HL-60 (cell line): ENCODE measurements around the gene PPBP.

Experiments used
- DNase-seq, 2 experiments: peaks; one replicate each; pipeline ENCODE4 v3.0.0-alpha.2; 2010 to 2020; ENCODE audit warnings: low read depth in 1 of 2, low spot score in 1 of 2
- H3K27ac ChIP-seq: fragments of 250-450 bp; sonication (Bioruptor Pico); replicated peaks from 2 replicates; pipeline ENCODE4 v1.5.1; 2020; ENCODE audit warnings: mild to moderate bottlenecking, moderate library complexity
- H3K27me3 ChIP-seq: fragments of 250-450 bp; sonication (Bioruptor Pico); 2 replicates; pipeline ENCODE4 v1.5.1; 2021; ENCODE audit warnings: mild to moderate bottlenecking, moderate library complexity; ENCODE audit not compliant: insufficient read depth, poor library complexity, severe bottlenecking
- H3K4me3 ChIP-seq: replicated peaks from 2 replicates; pipeline ENCODE4 v1.5.1; 2011; ENCODE audit warnings: mild to moderate bottlenecking, control low read depth, low read length; ENCODE audit not compliant: insufficient read depth
- GABPA ChIP-seq: IDR thresholded peaks from 2 replicates; pipeline ENCODE4 v1.6.1; 2012; ENCODE audit warnings: low read depth
- POLR2AphosphoS5 ChIP-seq: IDR thresholded peaks from 2 replicates; pipeline ENCODE4 v1.6.1; 2012; ENCODE audit warnings: low read depth
- SPI1 ChIP-seq: IDR thresholded peaks from 2 replicates; pipeline ENCODE4 v1.6.1; 2012; ENCODE audit warnings: low read depth, mild to moderate bottlenecking, borderline replicate concordance
- TF ChIP-seq, protein P1 (sequence below): IDR thresholded peaks from one replicate; pipeline ENCODE4 v1.5.1; 2011; ENCODE audit warnings: low read length, control low read depth, inconsistent platforms; ENCODE audit not compliant: insufficient read depth
- TF ChIP-seq, protein P2 (sequence below): IDR thresholded peaks from 2 replicates; pipeline ENCODE4 v1.6.1; 2012; ENCODE audit warnings: low read depth; ENCODE audit not compliant: insufficient replicate concordance

PPBP gene

DNA sequence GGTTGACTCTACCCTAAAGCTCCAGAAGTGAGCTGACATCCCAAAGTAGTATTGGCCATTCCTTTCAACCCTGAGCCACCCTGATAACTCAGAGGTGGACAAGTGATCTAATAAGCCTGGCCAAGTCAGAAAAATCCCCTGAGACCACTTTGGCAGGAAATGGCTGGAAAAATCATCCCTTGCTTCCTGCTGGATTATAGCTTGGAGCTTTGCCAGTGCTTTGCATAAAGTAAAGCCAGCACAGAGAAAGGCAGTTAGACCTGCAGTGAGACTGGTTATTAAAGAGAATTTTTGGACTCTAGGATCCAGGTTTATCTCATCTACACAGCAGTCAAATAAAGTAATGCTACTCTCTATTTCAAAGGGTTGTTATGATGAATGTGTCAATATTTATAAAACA is 44.1 kb upstream of the PPBP start:
- no peak for DNase-seq
- TF ChIP-seq SPI1, result no peak
- TF ChIP-seq, protein P1, sequence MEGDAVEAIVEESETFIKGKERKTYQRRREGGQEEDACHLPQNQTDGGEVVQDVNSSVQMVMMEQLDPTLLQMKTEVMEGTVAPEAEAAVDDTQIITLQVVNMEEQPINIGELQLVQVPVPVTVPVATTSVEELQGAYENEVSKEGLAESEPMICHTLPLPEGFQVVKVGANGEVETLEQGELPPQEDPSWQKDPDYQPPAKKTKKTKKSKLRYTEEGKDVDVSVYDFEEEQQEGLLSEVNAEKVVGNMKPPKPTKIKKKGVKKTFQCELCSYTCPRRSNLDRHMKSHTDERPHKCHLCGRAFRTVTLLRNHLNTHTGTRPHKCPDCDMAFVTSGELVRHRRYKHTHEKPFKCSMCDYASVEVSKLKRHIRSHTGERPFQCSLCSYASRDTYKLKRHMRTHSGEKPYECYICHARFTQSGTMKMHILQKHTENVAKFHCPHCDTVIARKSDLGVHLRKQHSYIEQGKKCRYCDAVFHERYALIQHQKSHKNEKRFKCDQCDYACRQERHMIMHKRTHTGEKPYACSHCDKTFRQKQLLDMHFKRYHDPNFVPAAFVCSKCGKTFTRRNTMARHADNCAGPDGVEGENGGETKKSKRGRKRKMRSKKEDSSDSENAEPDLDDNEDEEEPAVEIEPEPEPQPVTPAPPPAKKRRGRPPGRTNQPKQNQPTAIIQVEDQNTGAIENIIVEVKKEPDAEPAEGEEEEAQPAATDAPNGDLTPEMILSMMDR, result no peak
- no peak for TF ChIP-seq GABPA
- TF ChIP-seq, protein P2, sequence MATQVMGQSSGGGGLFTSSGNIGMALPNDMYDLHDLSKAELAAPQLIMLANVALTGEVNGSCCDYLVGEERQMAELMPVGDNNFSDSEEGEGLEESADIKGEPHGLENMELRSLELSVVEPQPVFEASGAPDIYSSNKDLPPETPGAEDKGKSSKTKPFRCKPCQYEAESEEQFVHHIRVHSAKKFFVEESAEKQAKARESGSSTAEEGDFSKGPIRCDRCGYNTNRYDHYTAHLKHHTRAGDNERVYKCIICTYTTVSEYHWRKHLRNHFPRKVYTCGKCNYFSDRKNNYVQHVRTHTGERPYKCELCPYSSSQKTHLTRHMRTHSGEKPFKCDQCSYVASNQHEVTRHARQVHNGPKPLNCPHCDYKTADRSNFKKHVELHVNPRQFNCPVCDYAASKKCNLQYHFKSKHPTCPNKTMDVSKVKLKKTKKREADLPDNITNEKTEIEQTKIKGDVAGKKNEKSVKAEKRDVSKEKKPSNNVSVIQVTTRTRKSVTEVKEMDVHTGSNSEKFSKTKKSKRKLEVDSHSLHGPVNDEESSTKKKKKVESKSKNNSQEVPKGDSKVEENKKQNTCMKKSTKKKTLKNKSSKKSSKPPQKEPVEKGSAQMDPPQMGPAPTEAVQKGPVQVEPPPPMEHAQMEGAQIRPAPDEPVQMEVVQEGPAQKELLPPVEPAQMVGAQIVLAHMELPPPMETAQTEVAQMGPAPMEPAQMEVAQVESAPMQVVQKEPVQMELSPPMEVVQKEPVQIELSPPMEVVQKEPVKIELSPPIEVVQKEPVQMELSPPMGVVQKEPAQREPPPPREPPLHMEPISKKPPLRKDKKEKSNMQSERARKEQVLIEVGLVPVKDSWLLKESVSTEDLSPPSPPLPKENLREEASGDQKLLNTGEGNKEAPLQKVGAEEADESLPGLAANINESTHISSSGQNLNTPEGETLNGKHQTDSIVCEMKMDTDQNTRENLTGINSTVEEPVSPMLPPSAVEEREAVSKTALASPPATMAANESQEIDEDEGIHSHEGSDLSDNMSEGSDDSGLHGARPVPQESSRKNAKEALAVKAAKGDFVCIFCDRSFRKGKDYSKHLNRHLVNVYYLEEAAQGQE, result no peak
- no peak for TF ChIP-seq POLR2AphosphoS5

DNA sequence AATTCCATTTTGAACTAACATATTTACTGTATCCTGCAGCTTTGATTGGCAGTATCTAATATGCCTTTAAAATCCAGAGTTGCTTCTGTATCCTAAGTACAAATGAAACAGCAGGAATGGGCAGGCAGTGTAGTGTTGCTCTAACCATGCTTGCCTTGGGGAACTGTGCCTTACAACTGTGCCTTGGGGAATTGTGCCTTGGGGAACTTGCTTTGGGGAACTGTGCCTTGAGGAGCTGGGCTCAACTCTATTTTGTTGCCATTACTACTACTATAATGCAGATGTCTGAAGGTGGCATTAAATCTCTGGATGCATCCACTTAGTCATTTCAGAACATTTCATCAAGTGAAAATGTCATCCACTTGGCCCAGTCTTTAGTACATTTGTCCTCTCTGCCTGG is 43.6 kb upstream of the PPBP start:
- no peak for DNase-seq
- no peaks in the 10 kb centered on the region for H3K27me3 ChIP-seq
- no peak for TF ChIP-seq GABPA
- TF ChIP-seq SPI1, result no peak
- TF ChIP-seq, protein P1, result no peak
- no peak for TF ChIP-seq POLR2AphosphoS5
- TF ChIP-seq, protein P2, result no peak
- H3K4me3 ChIP-seq, result no peak overlapping the region
- H3K27ac ChIP-seq, result no peak overlapping the region

More for the DNA sequence above, 44.1 kb upstream of the PPBP start:
- H3K27me3 ChIP-seq, result no peaks in the 10 kb centered on the region
- H3K27ac ChIP-seq, result no peak overlapping the region
- H3K4me3 ChIP-seq, result no peak overlapping the region

DNA sequence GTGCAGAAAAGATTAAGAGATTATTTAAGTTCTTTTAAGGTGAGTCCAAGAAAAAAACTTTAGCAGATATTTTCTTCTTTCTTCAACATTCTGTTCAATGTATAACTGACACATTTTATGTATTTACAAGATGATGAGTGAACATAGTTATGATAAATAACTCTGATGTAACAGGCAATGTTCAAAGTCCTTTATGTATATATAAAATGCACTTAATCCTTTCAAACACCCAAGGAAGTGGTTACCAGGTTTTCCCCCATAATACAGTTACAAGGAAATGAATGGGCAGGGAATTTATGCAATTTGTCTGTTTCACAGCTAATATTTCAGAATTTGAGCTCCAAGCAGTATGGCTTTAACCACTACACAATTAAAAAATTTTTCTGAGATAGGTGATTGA is 42.3 kb upstream of the PPBP start:
- no peak for TF ChIP-seq SPI1
- TF ChIP-seq, protein P1, result no peak
- TF ChIP-seq, protein P2, result no peak
- no peak for TF ChIP-seq POLR2AphosphoS5
- no peak for TF ChIP-seq GABPA
- no peak for DNase-seq

More for the DNA sequence above, 42.3 kb upstream of the PPBP start:
- no peak overlapping the region for H3K4me3 ChIP-seq
- no peaks in the 10 kb centered on the region for H3K27me3 ChIP-seq
- no peak overlapping the region for H3K27ac ChIP-seq
